Thyroid gland (tissue), 4 donors: ENCODE results near the gene CTDSP1. TPM values are rescaled to one million over a fixed set of nuclear protein-coding genes. Genes with fewer than 3 reads are reported as not detected.

Source experiments
- DNase-seq, 2 donors: peaks; one replicate each; pipeline ENCODE4 v3.0.0-alpha.2; 2019
- H3K27ac ChIP-seq, 3 donors: fragments of 200-600 bp; sonication (generic); 1 replicate in 2 of 3; 2 replicates in 1 of 3; pipeline ENCODE4 v1.5.1; 2016 to 2019; ENCODE audit warnings: mild to moderate bottlenecking in 1 of 3, moderate library complexity in 1 of 3
- H3K27me3 ChIP-seq: fragments of 200-600 bp; sonication (generic); one replicate; pipeline ENCODE4 v1.5.1; 2019
- H3K36me3 ChIP-seq, 2 donors: fragments of 200-600 bp; sonication (generic); one replicate each; pipeline ENCODE4 v1.5.1; 2016 to 2019
- H3K4me1 ChIP-seq, 2 donors: fragments of 200-600 bp; sonication (generic); one replicate each; pipeline ENCODE4 v1.5.1; 2017 to 2019
- H3K4me3 ChIP-seq, 3 donors: fragments of 200-600 bp; sonication (generic); replicated peaks in 1 of 3; 1 replicate in 2 of 3; 2 replicates in 1 of 3; pipeline ENCODE4 v1.5.1; 2016; ENCODE audit warnings: mild to moderate bottlenecking in 1 of 3
- H3K9me3 ChIP-seq: fragments of 200-600 bp; sonication (generic); one replicate; pipeline ENCODE4 v1.5.1; 2017
- CTCF ChIP-seq, 6 experiments: fragments of 200-600 bp in 3 of 6; fragments of 450-650 bp in 3 of 6; sonication (generic) in 3 of 6; IDR thresholded peaks; one replicate each; pipeline ENCODE4 v1.5.1; 2016 to 2019; ENCODE audit warnings: antibody characterized with exemption in 6 of 6, mild to moderate bottlenecking in 2 of 6, inconsistent platforms in 1 of 6, moderate library complexity in 1 of 6
- POLR2A ChIP-seq, 2 donors: fragments of 450-650 bp; IDR thresholded peaks; one replicate each; pipeline ENCODE4 v1.6.1; 2017; ENCODE audit warnings: antibody characterized with exemption in 2 of 2, mild to moderate bottlenecking in 2 of 2, moderate library complexity in 1 of 2
- WGBS, 2 donors: methylation state at CpG; one replicate each; pipeline ENCODE4 v1.1.5; 2017; 5-methylcytosine and 5-hydroxymethylcytosine counted together
- intact Hi-C: fragments of 100-400 bp; cut with DNase I; formaldehyde crosslinking; loops from one replicate; pipeline ENCODE4 v1.15.1; 2023
- total RNA-seq, 4 donors: library from RNA; depleted of rRNA; stranded (reverse); fragments of >200 nt; gene quantifications; one replicate each; pipeline ENCODE4 v1.2.3, GENCODE V29; 2016

CTDSP1 gene
- total RNA-seq, 4 donors from 2014 or later = 105 to 152 (median 127) TPM

GRCh38 chr2:218404351-218405085 lies 4.8 kb downstream of the CTDSP1 start:
- TF ChIP-seq POLR2A (IDR thresholded peaks at IDR 0.05) (no peak), CTCF (IDR thresholded peaks at IDR 0.05) (no peak)
- no peaks in the 10 kb centered on the region for H3K27me3 ChIP-seq
- peak overlapping the region in 2 of 3 donors; percentile 57 to 81 for H3K27ac ChIP-seq
- 43 to 63% methylated on average over 5 to 7 of the region's 16 CpGs for WGBS, 2 donors
- no peak for DNase-seq
- H3K4me3 ChIP-seq = no peak overlapping the region
- peaks cover 31 to 41% of the 10 kb centered on the region in 2 donors for H3K36me3 ChIP-seq
- intact Hi-C loops = loop anchor here (5.0 to 10.0 kb wide), 4 partner anchors 63 to 250 kb away; partner anchors contain the start of genes AAMP, BCS1L, CNOT9 and PNKD
- no peaks in the 10 kb centered on the region for H3K9me3 ChIP-seq
- peaks cover 36 to 50% of the 10 kb centered on the region in 2 donors for H3K4me1 ChIP-seq

GRCh38 chr2:218405086-218405745 lies 5.5 kb downstream of the CTDSP1 start:
- H3K4me1 ChIP-seq = peaks cover 36 to 50% of the 10 kb centered on the region in 2 donors

GRCh38 chr2:218405746-218406208 lies 6.1 kb downstream of the CTDSP1 start:
- DNase-seq = peak in 1 of 2 donors; percentile 42
- TF ChIP-seq CTCF (IDR thresholded peaks at IDR 0.05) = no peak
- TF ChIP-seq POLR2A (IDR thresholded peaks at IDR 0.05) = peak in 1 of 2 donors; percentile 34
- 0 to 2% methylated on average over 3 to 9 of the region's 15 CpGs for WGBS, 2 donors
- intact Hi-C loops = loop anchor here (5.0 to 10.0 kb wide), 2 partner anchors 62 to 249 kb away; partner anchors contain the start of genes BCS1L and ZNF142
- no peaks in the 10 kb centered on the region for H3K9me3 ChIP-seq
- H3K36me3 ChIP-seq = peaks cover 31 to 36% of the 10 kb centered on the region in 2 donors
- H3K4me1 ChIP-seq = peaks cover 36 to 50% of the 10 kb centered on the region in 2 donors
- no peaks in the 10 kb centered on the region for H3K27me3 ChIP-seq
- peak overlapping the region; percentile 57 to 92 (median 81) for H3K27ac ChIP-seq
- H3K4me3 ChIP-seq = peak overlapping the region in 1 of 3 donors; percentile 33

More at GRCh38 chr2:218405086-218405745, 5.5 kb downstream of the CTDSP1 start:
- peaks cover 31 to 37% of the 10 kb centered on the region in 2 donors for H3K36me3 ChIP-seq
- TF ChIP-seq POLR2A (IDR thresholded peaks at IDR 0.05) (no peak), CTCF (IDR thresholded peaks at IDR 0.05) (no peak)
- peak overlapping the region; percentile 57 to 92 (median 81) for H3K27ac ChIP-seq
- no peaks in the 10 kb centered on the region for H3K27me3 ChIP-seq
- intact Hi-C loops = loop anchor here (5.0 to 10.0 kb wide), 2 partner anchors 62 to 250 kb away; partner anchors contain the start of genes BCS1L and ZNF142
- no peaks in the 10 kb centered on the region for H3K9me3 ChIP-seq
- no peak overlapping the region for H3K4me3 ChIP-seq
- DNase-seq = no peak
- 64 to 75% methylated on average over 5 to 8 of the region's 8 CpGs for WGBS, 2 donors

- Histone ChIP-seq H3K27ac (peak overlapping the region; percentile 85 to 92 (median 85)), H3K9me3 (no peaks in the 10 kb centered on the region), H3K27me3 (no peaks in the 10 kb centered on the region), H3K36me3 (peaks cover 31 to 34% of the 10 kb centered on the region in 2 donors), H3K4me1 (peaks cover 31 to 46% of the 10 kb centered on the region in 2 donors), H3K4me3 (peak overlapping the region in 2 of 3 donors; percentile 3 to 33)
- TF ChIP-seq CTCF (IDR thresholded peaks at IDR 0.05) = peak; percentile 58 to 86 (median 81)
- peak in 1 of 2 donors; percentile 44 for TF ChIP-seq POLR2A (IDR thresholded peaks at IDR 0.05)
- intact Hi-C loops = loop anchor here (5.0 to 10.0 kb wide), 2 partner anchors 61 to 248 kb away; partner anchors contain the start of genes BCS1L and ZNF142
- DNase-seq = peak; percentile 97
- 0 to 3% methylated on average over 11 to 26 of the region's 56 CpGs for WGBS, 2 donors
Measured at GRCh38 chr2:218406209-218406948, 6.7 kb downstream of the CTDSP1 start.
